ENCODE measurements around the gene LEFTY1. TPM values are rescaled to one million over a fixed set of nuclear protein-coding genes. Genes with fewer than 3 reads are reported as not detected.

Gene LEFTY1
- total and polyA plus RNA-seq, 2 of the 13 experiments (the other 11 are each of a cell fraction or from before 2014, with no cell fraction given), result 0.29 to 0.79 TPM

DNA sequence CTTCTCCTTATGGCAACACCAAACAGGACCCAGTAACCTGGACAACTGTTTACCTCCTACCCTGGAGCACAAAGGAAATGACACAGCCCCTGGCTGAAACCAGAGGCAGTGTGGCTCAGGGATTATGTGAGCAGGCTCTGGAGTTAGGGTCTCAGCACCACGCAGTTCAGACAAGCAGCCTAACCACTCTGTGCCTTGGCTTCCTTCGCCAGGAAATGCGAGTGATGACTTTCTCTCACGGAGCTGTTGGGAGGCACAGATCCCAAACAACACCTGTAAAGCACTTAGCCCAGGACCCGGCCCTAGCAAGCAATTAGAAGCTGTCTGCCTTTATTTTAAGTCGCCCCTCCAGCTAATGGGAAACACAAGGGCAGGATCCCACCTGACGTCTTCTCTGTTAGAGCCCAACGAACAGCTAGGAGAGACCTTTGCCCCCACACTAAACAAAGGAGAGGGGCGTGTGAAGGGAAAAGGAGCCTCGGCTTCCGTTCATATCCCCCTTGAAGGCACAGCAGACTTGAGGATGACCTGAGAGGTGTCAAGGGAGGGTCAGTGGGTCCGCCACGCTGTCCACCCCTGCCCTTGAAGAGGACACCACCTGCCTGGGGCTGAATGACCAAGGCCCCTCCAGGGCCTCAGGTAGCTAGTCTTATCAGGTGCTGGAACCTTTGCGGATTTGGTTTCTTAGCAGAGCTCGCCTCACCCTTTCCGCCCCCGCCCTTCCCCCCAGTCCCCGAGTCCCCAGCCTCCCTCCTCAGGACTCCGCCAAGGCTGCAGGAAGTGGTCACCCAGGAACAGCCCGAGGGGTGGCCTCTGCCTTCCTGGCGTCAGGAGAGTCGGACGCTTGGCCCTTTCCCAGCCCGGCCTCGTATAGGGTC is 7.6 kb downstream of the LEFTY1 start (continued):
- TF ChIP-seq, protein P1, sequence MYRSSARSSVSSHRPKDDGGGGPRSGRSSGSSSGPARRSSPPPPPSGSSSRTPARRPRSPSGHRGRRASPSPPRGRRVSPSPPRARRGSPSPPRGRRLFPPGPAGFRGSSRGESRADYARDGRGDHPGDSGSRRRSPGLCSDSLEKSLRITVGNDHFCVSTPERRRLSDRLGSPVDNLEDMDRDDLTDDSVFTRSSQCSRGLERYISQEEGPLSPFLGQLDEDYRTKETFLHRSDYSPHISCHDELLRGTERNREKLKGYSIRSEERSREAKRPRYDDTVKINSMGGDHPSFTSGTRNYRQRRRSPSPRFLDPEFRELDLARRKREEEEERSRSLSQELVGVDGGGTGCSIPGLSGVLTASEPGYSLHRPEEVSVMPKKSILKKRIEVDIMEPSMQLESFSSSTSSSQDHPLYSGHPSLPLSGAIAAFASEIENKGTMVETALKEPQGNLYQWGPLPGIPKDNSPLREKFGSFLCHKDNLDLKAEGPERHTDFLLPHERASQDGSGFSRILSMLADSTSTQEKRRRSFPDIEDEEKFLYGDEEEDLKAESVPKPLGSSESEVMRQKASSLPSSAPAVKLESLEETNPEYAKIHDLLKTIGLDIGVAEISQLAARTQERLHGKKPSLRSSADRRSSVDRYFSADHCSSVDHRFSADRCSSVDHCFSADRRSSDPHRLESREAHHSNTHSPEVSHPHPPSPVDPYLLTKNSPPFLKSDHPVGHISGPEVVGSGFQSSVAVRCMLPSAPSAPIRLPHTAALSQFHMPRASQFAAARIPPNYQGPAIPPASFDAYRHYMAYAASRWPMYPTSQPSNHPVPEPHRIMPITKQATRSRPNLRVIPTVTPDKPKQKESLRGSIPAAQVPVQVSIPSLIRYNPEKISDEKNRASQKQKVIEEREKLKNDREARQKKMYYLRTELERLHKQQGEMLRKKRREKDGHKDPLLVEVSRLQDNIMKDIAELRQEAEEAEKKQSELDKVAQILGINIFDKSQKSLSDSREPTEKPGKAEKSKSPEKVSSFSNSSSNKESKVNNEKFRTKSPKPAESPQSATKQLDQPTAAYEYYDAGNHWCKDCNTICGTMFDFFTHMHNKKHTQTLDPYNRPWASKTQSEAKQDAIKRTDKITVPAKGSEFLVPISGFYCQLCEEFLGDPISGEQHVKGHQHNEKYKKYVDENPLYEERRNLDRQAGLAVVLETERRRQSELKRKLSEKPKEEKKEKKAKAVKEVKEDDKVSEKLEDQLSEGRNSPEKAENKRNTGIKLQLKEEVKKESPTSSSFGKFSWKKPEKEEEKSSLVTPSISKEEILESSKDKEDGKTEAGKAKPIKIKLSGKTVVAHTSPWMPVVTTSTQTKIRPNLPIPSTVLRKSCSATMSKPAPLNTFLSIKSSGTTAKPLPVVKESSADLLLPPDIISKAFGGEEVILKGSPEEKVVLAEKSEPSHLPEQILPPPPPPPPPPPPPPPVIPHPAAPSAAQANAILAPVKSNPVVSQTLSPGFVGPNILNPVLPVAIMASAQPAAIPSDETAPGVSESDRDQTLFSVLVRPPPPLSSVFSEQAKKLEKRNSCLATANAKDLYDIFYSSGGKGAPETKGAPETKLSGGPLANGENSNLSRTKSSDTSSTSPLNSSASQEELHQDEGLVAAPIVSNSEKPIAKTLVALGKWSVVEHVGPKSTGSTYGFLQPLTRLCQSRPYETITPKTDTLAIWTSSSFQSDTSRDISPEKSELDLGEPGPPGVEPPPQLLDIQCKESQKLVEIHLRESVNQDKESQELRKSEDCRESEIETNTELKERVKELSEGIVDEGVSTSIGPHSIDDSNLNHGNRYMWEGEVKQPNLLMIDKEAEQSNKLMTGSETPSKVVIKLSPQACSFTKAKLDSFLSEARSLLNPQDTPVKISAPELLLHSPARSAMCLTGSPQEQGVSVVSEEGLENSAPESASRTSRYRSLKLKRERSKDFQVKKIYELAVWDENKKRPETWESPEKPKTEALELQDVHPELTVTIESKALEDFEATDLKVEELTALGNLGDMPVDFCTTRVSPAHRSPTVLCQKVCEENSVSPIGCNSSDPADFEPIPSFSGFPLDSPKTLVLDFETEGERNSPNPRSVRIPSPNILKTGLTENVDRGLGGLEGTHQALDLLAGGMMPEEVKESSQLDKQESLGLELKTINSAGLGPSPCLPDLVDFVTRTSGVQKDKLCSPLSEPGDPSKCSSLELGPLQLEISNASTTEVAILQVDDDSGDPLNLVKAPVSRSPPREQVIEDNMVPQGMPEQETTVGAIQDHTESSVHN (CRISPR knock-in tag; IDR thresholded peaks at IDR 0.05), result no peak
- TF ChIP-seq ZNF703 (CRISPR knock-in tag; IDR thresholded peaks at IDR 0.05; ENCODE audit: borderline replicate concordance) (no peak), SMARCC2 (IDR thresholded peaks at IDR 0.05) (no peak), ZMYM3 (CRISPR knock-in tag; IDR thresholded peaks at IDR 0.05) (peak; percentile 44; the same call in 1 of the 2 replicates), CHD4 (IDR thresholded peaks at IDR 0.05; ENCODE audit: borderline replicate concordance, low read length) (no peak), RXRB (CRISPR knock-in tag; IDR thresholded peaks at IDR 0.05; ENCODE audit: borderline replicate concordance) (0 out of 2 replicates have a peak, but pooled peaks have one; percentile 34), ZNF557 (CRISPR knock-in tag; IDR thresholded peaks at IDR 0.05) (no peak), ARNTL (CRISPR knock-in tag; IDR thresholded peaks at IDR 0.05) (0 out of 2 replicates have a peak, but pooled peaks have one; percentile 5), STAT5B (CRISPR knock-in tag; IDR thresholded peaks at IDR 0.05) (no peak), HDAC1 (CRISPR knock-in tag; IDR thresholded peaks at IDR 0.05) (0 out of 2 replicates have a peak, but pooled peaks have one; percentile 9), RFX3 (CRISPR knock-in tag; IDR thresholded peaks at IDR 0.05) (no peak), GPN1 (CRISPR knock-in tag; IDR thresholded peaks at IDR 0.05; ENCODE audit: borderline replicate concordance) (no peak), ZFP82 (CRISPR knock-in tag; IDR thresholded peaks at IDR 0.05; ENCODE audit: borderline replicate concordance) (no peak)
- TF ChIP-seq, protein P2, sequence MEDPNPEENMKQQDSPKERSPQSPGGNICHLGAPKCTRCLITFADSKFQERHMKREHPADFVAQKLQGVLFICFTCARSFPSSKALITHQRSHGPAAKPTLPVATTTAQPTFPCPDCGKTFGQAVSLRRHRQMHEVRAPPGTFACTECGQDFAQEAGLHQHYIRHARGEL (CRISPR knock-in tag; IDR thresholded peaks at IDR 0.05), result no peak
- TF ChIP-seq, protein P3, sequence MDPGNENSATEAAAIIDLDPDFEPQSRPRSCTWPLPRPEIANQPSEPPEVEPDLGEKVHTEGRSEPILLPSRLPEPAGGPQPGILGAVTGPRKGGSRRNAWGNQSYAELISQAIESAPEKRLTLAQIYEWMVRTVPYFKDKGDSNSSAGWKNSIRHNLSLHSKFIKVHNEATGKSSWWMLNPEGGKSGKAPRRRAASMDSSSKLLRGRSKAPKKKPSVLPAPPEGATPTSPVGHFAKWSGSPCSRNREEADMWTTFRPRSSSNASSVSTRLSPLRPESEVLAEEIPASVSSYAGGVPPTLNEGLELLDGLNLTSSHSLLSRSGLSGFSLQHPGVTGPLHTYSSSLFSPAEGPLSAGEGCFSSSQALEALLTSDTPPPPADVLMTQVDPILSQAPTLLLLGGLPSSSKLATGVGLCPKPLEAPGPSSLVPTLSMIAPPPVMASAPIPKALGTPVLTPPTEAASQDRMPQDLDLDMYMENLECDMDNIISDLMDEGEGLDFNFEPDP (CRISPR knock-in tag; conservative IDR thresholded peaks at IDR 0.05), result 0 out of 2 replicates have a peak, but pooled peaks have one; percentile 50
